Measurements from ENCODE around the gene MMP7.

MMP7 gene

GRCh38 chr11:102476069-102476468, 54.5 kb downstream of the MMP7 start:
- WGBS: 89% methylated on average over 1 of the region's 1 CpG
- H3K27me3 ChIP-seq (ENCODE audit: insufficient read depth, low read length): no peaks in the 10 kb centered on the region
- no peaks in the 10 kb centered on the region for H3K36me3 ChIP-seq (ENCODE audit: insufficient read depth, low read length)
- peaks cover 18% of the 10 kb centered on the region for H3K4me1 ChIP-seq (ENCODE audit: insufficient read depth, low read length)
- H3K9ac ChIP-seq (ENCODE audit: low read depth, low read length): no peak overlapping the region
- H3K27ac ChIP-seq (ENCODE audit: low read depth, low read length): no peak overlapping the region
- H3K4me3 ChIP-seq (ENCODE audit: low read length): no peak overlapping the region
- no peaks in the 10 kb centered on the region for H3K9me3 ChIP-seq (ENCODE audit: insufficient read depth, low read depth, low read length)

- 96% methylated on average over 5 of the region's 5 CpGs for WGBS
- Histone ChIP-seq H3K9ac (ENCODE audit: low read depth, low read length) (no peak overlapping the region), H3K4me3 (ENCODE audit: low read length) (no peak overlapping the region), H3K9me3 (ENCODE audit: insufficient read depth, low read depth, low read length) (no peaks in the 10 kb centered on the region), H3K36me3 (ENCODE audit: insufficient read depth, low read length) (no peaks in the 10 kb centered on the region), H3K4me1 (ENCODE audit: insufficient read depth, low read length) (peaks cover 13% of the 10 kb centered on the region), H3K27ac (ENCODE audit: low read depth, low read length) (no peak overlapping the region), H3K27me3 (ENCODE audit: insufficient read depth, low read length) (no peaks in the 10 kb centered on the region)
Observed at GRCh38 chr11:102473543-102473942, 57.0 kb downstream of the MMP7 start.

- no peaks in the 10 kb centered on the region for H3K36me3 ChIP-seq (ENCODE audit: insufficient read depth, low read length)
- H3K4me1 ChIP-seq (ENCODE audit: insufficient read depth, low read length): peaks cover 11% of the 10 kb centered on the region
- no peak overlapping the region for H3K9ac ChIP-seq (ENCODE audit: low read depth, low read length)
- no peak overlapping the region for H3K4me3 ChIP-seq (ENCODE audit: low read length)
- H3K9me3 ChIP-seq (ENCODE audit: insufficient read depth, low read depth, low read length): no peaks in the 10 kb centered on the region
- 94% methylated on average over 4 of the region's 4 CpGs for WGBS
- H3K27me3 ChIP-seq (ENCODE audit: insufficient read depth, low read length): no peaks in the 10 kb centered on the region
- H3K27ac ChIP-seq (ENCODE audit: low read depth, low read length): no peak overlapping the region
Observed at GRCh38 chr11:102472127-102472526, 58.4 kb downstream of the MMP7 start.

GRCh38 chr11:102471474-102471873, 59.1 kb downstream of the MMP7 start:
- H3K9me3 ChIP-seq (ENCODE audit: insufficient read depth, low read depth, low read length): no peaks in the 10 kb centered on the region
- no peaks in the 10 kb centered on the region for H3K27me3 ChIP-seq (ENCODE audit: insufficient read depth, low read length)
- H3K4me1 ChIP-seq (ENCODE audit: insufficient read depth, low read length): peaks cover 4% of the 10 kb centered on the region; the same call in 1 of the 2 replicates
- H3K27ac ChIP-seq (ENCODE audit: low read depth, low read length): no peak overlapping the region
- H3K4me3 ChIP-seq (ENCODE audit: low read length): no peak overlapping the region
- H3K36me3 ChIP-seq (ENCODE audit: insufficient read depth, low read length): no peaks in the 10 kb centered on the region
- no peak overlapping the region for H3K9ac ChIP-seq (ENCODE audit: low read depth, low read length)
